ENCODE data around the gene AGPAT2.

The AGPAT2 gene

DNA sequence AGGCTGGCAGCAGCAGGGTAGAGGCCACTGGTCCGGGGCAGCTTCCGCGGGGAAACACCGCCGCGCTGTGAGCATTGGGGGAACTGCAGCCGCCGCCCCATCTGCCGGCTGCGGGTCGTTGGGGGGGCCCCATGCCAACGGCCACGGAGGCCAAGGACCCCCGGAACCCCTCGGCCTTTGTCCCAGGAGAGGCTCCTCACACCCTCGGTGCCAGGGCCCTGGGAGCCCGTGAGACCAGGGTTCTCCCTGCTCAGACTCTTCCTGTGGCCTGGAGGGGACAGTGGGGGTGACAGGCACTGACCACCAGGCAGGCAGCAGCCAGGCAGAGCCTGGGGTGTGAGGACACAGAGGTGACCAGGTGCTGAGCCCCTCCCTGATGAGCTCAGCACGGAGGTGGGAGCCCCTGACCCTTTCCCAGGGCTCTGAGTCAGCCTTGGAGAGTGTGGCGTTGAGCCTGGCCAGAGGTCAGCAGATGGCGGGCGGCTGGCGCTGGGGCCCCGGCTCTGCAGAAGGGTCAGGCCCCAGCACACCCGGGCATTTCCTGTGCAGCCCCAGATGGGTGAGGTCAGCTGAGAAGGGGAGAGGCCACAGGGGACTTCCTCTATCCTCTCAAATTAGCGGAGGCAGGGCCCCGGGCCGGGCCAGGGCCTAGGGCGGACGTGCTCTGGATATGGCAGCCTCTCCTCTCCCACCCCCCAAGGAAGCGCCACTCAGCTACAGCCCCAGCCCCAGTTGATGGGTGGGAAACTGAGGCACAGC lies 42.5 kb downstream of the AGPAT2 start (continued):
- TF ChIP-seq, protein P1, sequence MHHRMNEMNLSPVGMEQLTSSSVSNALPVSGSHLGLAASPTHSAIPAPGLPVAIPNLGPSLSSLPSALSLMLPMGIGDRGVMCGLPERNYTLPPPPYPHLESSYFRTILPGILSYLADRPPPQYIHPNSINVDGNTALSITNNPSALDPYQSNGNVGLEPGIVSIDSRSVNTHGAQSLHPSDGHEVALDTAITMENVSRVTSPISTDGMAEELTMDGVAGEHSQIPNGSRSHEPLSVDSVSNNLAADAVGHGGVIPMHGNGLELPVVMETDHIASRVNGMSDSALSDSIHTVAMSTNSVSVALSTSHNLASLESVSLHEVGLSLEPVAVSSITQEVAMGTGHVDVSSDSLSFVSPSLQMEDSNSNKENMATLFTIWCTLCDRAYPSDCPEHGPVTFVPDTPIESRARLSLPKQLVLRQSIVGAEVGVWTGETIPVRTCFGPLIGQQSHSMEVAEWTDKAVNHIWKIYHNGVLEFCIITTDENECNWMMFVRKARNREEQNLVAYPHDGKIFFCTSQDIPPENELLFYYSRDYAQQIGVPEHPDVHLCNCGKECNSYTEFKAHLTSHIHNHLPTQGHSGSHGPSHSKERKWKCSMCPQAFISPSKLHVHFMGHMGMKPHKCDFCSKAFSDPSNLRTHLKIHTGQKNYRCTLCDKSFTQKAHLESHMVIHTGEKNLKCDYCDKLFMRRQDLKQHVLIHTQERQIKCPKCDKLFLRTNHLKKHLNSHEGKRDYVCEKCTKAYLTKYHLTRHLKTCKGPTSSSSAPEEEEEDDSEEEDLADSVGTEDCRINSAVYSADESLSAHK (tag by site-specific recombination; IDR thresholded peaks at IDR 0.05), result no peak
- TF ChIP-seq ZBTB20 (tag by site-specific recombination; IDR thresholded peaks at IDR 0.05) (0 out of 2 replicates have a peak, but pooled peaks have one; percentile 9), ZNF776 (tag by site-specific recombination; IDR thresholded peaks at IDR 0.05; ENCODE audit: borderline replicate concordance) (no peak), ZNF169 (tag by site-specific recombination; IDR thresholded peaks at IDR 0.05) (no peak), ZNF274 (IDR thresholded peaks at IDR 0.05; ENCODE audit: low read length) (no peak), ZNF274 (tag by site-specific recombination; IDR thresholded peaks at IDR 0.05; ENCODE audit: borderline replicate concordance) (no peak), ZNF707 (tag by site-specific recombination; IDR thresholded peaks at IDR 0.05) (no peak), ZNF2 (tag by site-specific recombination; IDR thresholded peaks at IDR 0.05) (no peak), SP2 (tag by site-specific recombination; IDR thresholded peaks at IDR 0.05) (no peak), WT1 (tag by site-specific recombination; IDR thresholded peaks at IDR 0.05) (no peak), ZEB2 (tag by site-specific recombination; IDR thresholded peaks at IDR 0.05) (no peak), ZNF146 (tag by site-specific recombination; IDR thresholded peaks at IDR 0.05) (no peak), ZFHX2 (tag by site-specific recombination; conservative IDR thresholded peaks at IDR 0.05) (peak; percentile 0; the same call in 1 of the 2 replicates), ZNF311 (tag by site-specific recombination; IDR thresholded peaks at IDR 0.05; ENCODE audit: borderline replicate concordance) (no peak), ZNF239 (tag by site-specific recombination; IDR thresholded peaks at IDR 0.05) (no peak), ZNF223 (tag by site-specific recombination; IDR thresholded peaks at IDR 0.05) (no peak), ZXDB (tag by site-specific recombination; IDR thresholded peaks at IDR 0.05) (no peak), ZNF138 (tag by site-specific recombination; IDR thresholded peaks at IDR 0.05; ENCODE audit: borderline replicate concordance) (no peak), ZNF366 (tag by site-specific recombination; conservative IDR thresholded peaks at IDR 0.05) (no peak), SCRT2 (tag by site-specific recombination; IDR thresholded peaks at IDR 0.05) (no peak), ZNF404 (tag by site-specific recombination; IDR thresholded peaks at IDR 0.05) (no peak), BCL11B (tag by site-specific recombination; IDR thresholded peaks at IDR 0.05; ENCODE audit: low read depth) (no peak), ZNF335 (tag by site-specific recombination; conservative IDR thresholded peaks at IDR 0.05) (0 out of 2 replicates have a peak, but pooled peaks have one; percentile 4), ZNF341 (tag by site-specific recombination; IDR thresholded peaks at IDR 0.05; ENCODE audit: low read depth) (no peak), YY2 (tag by site-specific recombination; IDR thresholded peaks at IDR 0.05) (no peak), REPIN1 (tag by site-specific recombination; IDR thresholded peaks at IDR 0.05; ENCODE audit: low read depth) (no peak), ZNF768 (tag by site-specific recombination; IDR thresholded peaks at IDR 0.05) (no peak), ZNF248 (tag by site-specific recombination; IDR thresholded peaks at IDR 0.05) (no peak), ZNF624 (tag by site-specific recombination; IDR thresholded peaks at IDR 0.05) (no peak), ZNF221 (tag by site-specific recombination; IDR thresholded peaks at IDR 0.05; ENCODE audit: borderline replicate concordance) (no peak)
- TF ChIP-seq, protein P2, sequence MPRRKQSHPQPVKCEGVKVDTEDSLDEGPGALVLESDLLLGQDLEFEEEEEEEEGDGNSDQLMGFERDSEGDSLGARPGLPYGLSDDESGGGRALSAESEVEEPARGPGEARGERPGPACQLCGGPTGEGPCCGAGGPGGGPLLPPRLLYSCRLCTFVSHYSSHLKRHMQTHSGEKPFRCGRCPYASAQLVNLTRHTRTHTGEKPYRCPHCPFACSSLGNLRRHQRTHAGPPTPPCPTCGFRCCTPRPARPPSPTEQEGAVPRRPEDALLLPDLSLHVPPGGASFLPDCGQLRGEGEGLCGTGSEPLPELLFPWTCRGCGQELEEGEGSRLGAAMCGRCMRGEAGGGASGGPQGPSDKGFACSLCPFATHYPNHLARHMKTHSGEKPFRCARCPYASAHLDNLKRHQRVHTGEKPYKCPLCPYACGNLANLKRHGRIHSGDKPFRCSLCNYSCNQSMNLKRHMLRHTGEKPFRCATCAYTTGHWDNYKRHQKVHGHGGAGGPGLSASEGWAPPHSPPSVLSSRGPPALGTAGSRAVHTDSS (tag by site-specific recombination; IDR thresholded peaks at IDR 0.05), result no peak
- TF ChIP-seq, protein P3, sequence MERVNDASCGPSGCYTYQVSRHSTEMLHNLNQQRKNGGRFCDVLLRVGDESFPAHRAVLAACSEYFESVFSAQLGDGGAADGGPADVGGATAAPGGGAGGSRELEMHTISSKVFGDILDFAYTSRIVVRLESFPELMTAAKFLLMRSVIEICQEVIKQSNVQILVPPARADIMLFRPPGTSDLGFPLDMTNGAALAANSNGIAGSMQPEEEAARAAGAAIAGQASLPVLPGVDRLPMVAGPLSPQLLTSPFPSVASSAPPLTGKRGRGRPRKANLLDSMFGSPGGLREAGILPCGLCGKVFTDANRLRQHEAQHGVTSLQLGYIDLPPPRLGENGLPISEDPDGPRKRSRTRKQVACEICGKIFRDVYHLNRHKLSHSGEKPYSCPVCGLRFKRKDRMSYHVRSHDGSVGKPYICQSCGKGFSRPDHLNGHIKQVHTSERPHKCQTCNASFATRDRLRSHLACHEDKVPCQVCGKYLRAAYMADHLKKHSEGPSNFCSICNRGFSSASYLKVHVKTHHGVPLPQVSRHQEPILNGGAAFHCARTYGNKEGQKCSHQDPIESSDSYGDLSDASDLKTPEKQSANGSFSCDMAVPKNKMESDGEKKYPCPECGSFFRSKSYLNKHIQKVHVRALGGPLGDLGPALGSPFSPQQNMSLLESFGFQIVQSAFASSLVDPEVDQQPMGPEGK (tag by site-specific recombination; IDR thresholded peaks at IDR 0.05), result 0 out of 2 replicates have a peak, but pooled peaks have one; percentile 80
- TF ChIP-seq, protein P4, sequence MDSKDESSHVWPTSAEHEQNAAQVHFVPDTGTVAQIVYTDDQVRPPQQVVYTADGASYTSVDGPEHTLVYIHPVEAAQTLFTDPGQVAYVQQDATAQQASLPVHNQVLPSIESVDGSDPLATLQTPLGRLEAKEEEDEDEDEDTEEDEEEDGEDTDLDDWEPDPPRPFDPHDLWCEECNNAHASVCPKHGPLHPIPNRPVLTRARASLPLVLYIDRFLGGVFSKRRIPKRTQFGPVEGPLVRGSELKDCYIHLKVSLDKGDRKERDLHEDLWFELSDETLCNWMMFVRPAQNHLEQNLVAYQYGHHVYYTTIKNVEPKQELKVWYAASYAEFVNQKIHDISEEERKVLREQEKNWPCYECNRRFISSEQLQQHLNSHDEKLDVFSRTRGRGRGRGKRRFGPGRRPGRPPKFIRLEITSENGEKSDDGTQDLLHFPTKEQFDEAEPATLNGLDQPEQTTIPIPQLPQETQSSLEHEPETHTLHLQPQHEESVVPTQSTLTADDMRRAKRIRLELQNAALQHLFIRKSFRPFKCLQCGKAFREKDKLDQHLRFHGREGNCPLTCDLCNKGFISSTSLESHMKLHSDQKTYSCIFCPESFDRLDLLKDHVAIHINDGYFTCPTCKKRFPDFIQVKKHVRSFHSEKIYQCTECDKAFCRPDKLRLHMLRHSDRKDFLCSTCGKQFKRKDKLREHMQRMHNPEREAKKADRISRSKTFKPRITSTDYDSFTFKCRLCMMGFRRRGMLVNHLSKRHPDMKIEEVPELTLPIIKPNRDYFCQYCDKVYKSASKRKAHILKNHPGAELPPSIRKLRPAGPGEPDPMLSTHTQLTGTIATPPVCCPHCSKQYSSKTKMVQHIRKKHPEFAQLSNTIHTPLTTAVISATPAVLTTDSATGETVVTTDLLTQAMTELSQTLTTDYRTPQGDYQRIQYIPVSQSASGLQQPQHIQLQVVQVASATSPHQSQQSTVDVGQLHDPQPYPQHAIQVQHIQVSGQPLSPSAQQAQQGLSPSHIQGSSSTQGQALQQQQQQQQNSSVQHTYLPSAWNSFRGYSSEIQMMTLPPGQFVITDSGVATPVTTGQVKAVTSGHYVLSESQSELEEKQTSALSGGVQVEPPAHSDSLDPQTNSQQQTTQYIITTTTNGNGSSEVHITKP (tag by site-specific recombination; IDR thresholded peaks at IDR 0.05), result no peak
